Left ventricle myocardium inferior (tissue), 1 donor: ENCODE data around the gene NEK4. TPM values are rescaled to one million over a fixed set of nuclear protein-coding genes. Genes with fewer than 3 reads are reported as not detected.
A peak's percentile ranks its signal among the peaks of the same experiment; 100 is the strongest.
"Not testable (repeated sequence)": the region's sequence is repeated elsewhere in the genome, so short reads cannot be mapped to it uniquely, and the experiment has no call there.

Source experiments
- DNase-seq: peaks from one replicate; pipeline ENCODE4 v3.0.0-alpha.2; 2020
- H3K27ac ChIP-seq: fragments of 200-600 bp; replicated peaks from 2 replicates; pipeline ENCODE4 v1.8.0; 2021
- H3K27me3 ChIP-seq: fragments of 200-600 bp; 2 replicates; pipeline ENCODE4 v1.8.0; 2021; ENCODE audit warnings: low read depth
- H3K36me3 ChIP-seq: fragments of 200-600 bp; 2 replicates; pipeline ENCODE4 v1.8.0; 2021
- H3K4me1 ChIP-seq: fragments of 200-600 bp; 2 replicates; pipeline ENCODE4 v1.8.0; 2021
- H3K4me3 ChIP-seq: fragments of 200-600 bp; 2 replicates; pipeline ENCODE4 v1.8.0; 2021; ENCODE audit warnings: mild to moderate bottlenecking, moderate library complexity
- H3K9me3 ChIP-seq: fragments of 200-600 bp; replicated peaks from 2 replicates; pipeline ENCODE4 v1.8.0; 2021
- intact Hi-C: fragments of 100-400 bp; cut with micrococcal nuclease; formaldehyde crosslinking; loops from one replicate; pipeline ENCODE4 v1.11.0; 2022
- total RNA-seq: library from RNA; stranded (reverse); fragmentation: NEBNext Ultra II Directional; extraction: Animal tissue kit (Norgen Biotek cat#: 25700); gene quantifications from one replicate; pipeline ENCODE4 v1.2.1, GENCODE V29; 2021
- TF ChIP-seq, protein P1 (sequence below): fragments of 200-600 bp; IDR thresholded peaks from 2 replicates; pipeline ENCODE4 v1.8.0; 2021; ENCODE audit warnings: antibody characterized with exemption, mild to moderate bottlenecking, borderline replicate concordance
- donor health status: DM: no; HTN: yes; CAD: no; lungs with severe emphysema.

NEK4 gene
- total RNA-seq, 1 donor from 2014 or later, result 17.7 TPM

DNA sequence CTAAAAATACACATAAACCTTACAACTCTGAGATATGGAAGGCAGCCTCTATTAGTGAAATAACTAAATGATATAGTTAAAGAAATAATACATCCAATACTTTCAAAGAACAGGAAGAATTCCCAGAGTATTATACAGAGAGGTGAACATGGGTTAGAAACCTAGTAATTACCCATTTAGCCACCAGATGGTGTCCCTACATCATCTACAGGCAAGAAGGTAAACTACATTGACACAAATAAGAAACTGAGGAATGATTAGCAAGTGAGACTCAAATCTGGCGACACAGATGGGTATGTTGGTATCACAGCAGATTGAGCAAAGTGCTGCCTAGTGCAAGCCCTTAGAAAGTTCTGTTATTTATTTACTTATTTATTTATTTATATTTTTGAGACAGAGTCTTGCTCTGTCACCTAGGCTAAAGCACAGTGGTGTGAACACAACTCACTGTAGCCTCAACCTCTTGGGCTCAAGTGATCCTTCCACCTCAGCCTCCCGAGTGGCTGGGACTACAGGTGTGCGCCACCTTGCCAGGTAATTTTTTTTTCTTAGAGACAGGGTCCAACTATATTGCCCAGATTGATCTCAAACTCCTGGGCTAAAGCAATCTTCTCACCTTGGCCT is 28.2 kb downstream of the NEK4 start:
- H3K36me3 ChIP-seq, result peaks cover 97% of the 10 kb centered on the region
- no peaks in the 10 kb centered on the region for H3K4me1 ChIP-seq
- no peak for DNase-seq
- H3K27ac ChIP-seq, result no peak overlapping the region
- TF ChIP-seq, protein P1, sequence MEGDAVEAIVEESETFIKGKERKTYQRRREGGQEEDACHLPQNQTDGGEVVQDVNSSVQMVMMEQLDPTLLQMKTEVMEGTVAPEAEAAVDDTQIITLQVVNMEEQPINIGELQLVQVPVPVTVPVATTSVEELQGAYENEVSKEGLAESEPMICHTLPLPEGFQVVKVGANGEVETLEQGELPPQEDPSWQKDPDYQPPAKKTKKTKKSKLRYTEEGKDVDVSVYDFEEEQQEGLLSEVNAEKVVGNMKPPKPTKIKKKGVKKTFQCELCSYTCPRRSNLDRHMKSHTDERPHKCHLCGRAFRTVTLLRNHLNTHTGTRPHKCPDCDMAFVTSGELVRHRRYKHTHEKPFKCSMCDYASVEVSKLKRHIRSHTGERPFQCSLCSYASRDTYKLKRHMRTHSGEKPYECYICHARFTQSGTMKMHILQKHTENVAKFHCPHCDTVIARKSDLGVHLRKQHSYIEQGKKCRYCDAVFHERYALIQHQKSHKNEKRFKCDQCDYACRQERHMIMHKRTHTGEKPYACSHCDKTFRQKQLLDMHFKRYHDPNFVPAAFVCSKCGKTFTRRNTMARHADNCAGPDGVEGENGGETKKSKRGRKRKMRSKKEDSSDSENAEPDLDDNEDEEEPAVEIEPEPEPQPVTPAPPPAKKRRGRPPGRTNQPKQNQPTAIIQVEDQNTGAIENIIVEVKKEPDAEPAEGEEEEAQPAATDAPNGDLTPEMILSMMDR, result peak; percentile 64
- no peaks in the 10 kb centered on the region for H3K27me3 ChIP-seq
- no peaks in the 10 kb centered on the region for H3K9me3 ChIP-seq
- intact Hi-C loops, result no loop called here
- no peak overlapping the region for H3K4me3 ChIP-seq

DNA sequence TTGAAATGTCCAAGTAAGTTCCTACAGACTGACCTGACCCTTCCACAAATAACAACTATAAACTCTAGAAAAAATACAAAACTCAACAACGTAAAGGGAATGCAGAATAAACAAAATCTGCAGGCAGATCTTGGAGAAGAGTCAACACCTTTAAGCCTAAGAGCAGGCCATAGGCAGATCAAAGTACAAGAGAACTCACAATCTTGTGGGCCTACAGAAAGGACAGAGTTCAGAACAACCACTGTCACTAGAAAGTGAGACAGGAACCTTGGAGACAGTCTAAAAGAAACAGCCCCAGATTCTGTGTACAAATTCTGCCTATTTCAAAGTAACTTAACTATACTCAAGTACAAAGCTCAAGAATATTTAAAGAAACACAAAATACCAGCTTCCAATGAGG is 31.0 kb downstream of the NEK4 start:
- Histone ChIP-seq H3K36me3 (peaks cover 95% of the 10 kb centered on the region), H3K4me3 (no peak overlapping the region), H3K27ac (no peak overlapping the region), H3K4me1 (no peaks in the 10 kb centered on the region), H3K27me3 (no peaks in the 10 kb centered on the region), H3K9me3 (no peaks in the 10 kb centered on the region)
- intact Hi-C loops, result no loop called here
- TF ChIP-seq, protein P1, result no peak
- no peak for DNase-seq

DNA sequence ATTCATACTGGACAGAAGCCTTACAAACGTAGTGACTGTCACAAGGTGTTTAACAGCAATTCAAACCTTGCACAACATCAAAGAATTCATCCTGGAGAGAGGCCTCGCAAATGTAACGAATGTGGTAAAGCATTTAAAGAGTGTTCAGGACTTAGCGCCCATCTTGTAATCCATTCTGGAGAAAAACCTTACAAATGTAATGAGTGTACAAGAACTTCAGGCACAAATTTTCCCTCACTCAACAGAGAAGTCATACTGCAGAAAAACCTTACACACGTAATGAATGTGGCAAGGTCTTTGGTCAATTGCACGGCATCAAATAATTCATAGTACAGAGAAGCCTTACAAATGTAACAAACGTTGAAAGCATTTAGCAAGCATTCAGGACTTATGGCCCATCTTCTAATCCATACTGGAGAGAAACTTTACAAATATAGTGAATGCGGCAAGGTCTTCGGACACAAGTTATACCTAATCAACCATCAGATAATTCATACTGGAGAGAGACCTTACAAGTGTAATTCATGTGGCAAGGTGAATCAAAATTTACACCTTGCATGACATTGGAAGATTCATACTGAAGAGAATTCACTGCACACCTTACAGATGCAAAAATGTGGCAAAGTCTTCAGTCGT is 37.4 kb downstream of the NEK4 start:
- DNase-seq, result no peak
- Histone ChIP-seq H3K4me1 (no peaks in the 10 kb centered on the region), H3K27ac (no peak overlapping the region), H3K27me3 (no peaks in the 10 kb centered on the region), H3K36me3 (peaks cover 94% of the 10 kb centered on the region), H3K9me3 (peaks cover 19% of the 10 kb centered on the region), H3K4me3 (no peak overlapping the region)
- intact Hi-C loops, result no loop called here
- TF ChIP-seq, protein P1, result no peak

DNA sequence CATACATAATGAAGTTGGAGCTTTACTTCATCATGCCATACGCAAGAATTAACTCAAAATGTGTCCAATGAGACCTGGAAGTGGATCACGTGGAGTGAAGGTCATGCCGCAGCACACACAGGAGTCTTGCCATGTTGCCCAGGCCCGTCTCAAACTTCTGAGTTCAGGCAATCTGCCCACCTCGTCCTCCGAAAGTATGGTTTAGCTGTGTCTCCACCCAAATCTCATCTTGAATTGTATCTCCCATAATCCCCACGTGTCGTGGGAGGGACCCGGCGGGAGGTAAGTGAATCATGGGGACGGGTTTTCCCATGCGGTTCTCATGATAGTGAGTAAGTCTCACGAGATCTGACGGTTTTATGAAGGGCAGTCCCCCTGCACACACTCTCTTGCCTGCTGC is 39.1 kb downstream of the NEK4 start:
- H3K4me1 ChIP-seq, result no peaks in the 10 kb centered on the region
- no peak for DNase-seq
- no peak overlapping the region for H3K27ac ChIP-seq
- H3K9me3 ChIP-seq, result peaks cover 23% of the 10 kb centered on the region
- H3K27me3 ChIP-seq, result no peaks in the 10 kb centered on the region
- H3K36me3 ChIP-seq, result peaks cover 87% of the 10 kb centered on the region
- no peak overlapping the region for H3K4me3 ChIP-seq
- intact Hi-C loops, result no loop called here
- TF ChIP-seq, protein P1, result no peak

DNA sequence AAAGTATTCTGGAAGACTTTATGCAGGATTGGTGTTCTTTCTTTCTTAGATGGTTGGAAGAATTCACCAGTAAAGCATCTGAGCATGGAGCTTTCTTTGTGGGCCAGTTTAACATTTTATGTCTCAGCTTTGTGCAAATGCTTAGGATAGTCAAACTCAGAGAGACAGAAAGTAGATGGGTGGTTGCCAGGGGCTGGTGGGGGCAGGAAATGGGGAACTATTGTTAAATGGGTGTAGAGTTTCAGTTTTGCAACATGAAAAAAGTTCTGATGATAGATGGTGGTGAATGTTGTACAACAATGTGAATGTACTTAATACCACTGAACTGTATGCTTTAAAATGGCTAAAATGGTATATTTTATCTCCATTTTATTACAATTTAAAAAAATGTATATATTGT is 40.1 kb downstream of the NEK4 start:
- Histone ChIP-seq H3K36me3 (peaks cover 79% of the 10 kb centered on the region), H3K9me3 (peaks cover 23% of the 10 kb centered on the region), H3K27ac (no peak overlapping the region), H3K4me1 (no peaks in the 10 kb centered on the region), H3K27me3 (no peaks in the 10 kb centered on the region), H3K4me3 (no peak overlapping the region)
- intact Hi-C loops, result no loop called here
- TF ChIP-seq, protein P1, result no peak
- DNase-seq, result no peak

DNA sequence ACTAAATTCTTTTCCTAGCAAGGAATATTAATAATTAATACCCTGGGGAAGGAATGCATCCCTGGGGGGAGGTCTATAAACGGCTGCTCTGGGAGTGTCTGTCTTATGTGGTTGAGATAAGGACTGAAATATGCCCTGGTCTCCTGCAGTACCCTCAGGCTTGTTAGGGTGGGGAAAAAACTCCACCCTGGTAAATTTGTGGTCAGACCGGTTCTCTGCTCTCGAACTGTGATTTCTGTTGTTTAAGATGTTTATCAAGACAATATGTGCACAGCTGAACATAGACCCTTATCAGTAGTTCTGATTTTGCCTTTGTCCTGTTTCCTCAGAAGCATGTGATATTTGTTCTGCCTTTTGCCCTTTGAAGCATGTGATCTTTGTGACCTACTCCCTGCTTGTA is 42.0 kb downstream of the NEK4 start:
- intact Hi-C loops, H3K27me3 ChIP-seq, H3K4me3 ChIP-seq, H3K4me1 ChIP-seq, DNase-seq, H3K27ac ChIP-seq: not testable (repeated sequence)
- Histone ChIP-seq H3K36me3 (peaks cover 60% of the 10 kb centered on the region), H3K9me3 (peaks cover 22% of the 10 kb centered on the region)
